Activated T-helper 17 cell treated with anti-CD3 and anti-CD28 coated beads, Interleukin-2, amount 50 U/mL, for 72 hours (primary cell): Measurements from ENCODE around the gene TBC1D5. TPM values are rescaled to one million over a fixed set of nuclear protein-coding genes. Genes with fewer than 3 reads are reported as not detected.

Experiments used
- ATAC-seq: fragments of 150-1000 bp; cut with Tn5 transposase; replicated peaks from 2 replicates; pipeline ENCODE4 v1.10.0; 2021; ENCODE audit warnings: mild to moderate bottlenecking, moderate library complexity
- H3K27ac Mint-ChIP-seq: one replicate; pipeline ENCODE4 v1.8.0; 2022; ENCODE audit warnings: mixed read lengths
- H3K27me3 Mint-ChIP-seq: one replicate; pipeline ENCODE4 v1.8.0; 2022; ENCODE audit warnings: mixed read lengths
- H3K36me3 Mint-ChIP-seq: one replicate; pipeline ENCODE4 v1.8.0; 2022; ENCODE audit warnings: low read depth, mild to moderate bottlenecking, mixed read lengths
- H3K4me1 Mint-ChIP-seq: one replicate; pipeline ENCODE4 v1.8.0; 2022; ENCODE audit warnings: mixed read lengths
- H3K4me3 Mint-ChIP-seq: one replicate; pipeline ENCODE4 v1.8.0; 2022; ENCODE audit warnings: mild to moderate bottlenecking, mixed read lengths
- H3K9me3 Mint-ChIP-seq: one replicate; pipeline ENCODE4 v1.8.0; 2022; ENCODE audit warnings: mixed read lengths
- total RNA-seq, 2 donors: library from RNA; stranded (reverse); gene quantifications; one replicate each; pipeline ENCODE4 v1.2.3, GENCODE V29; 2022

The TBC1D5 gene
- total RNA-seq, 2 donors from 2014 or later = 43.9 to 53.2 TPM

- Mint-ChIP-seq H3K36me3 (peaks cover 32% of the 10 kb centered on the region), H3K27me3 (no peaks in the 10 kb centered on the region), H3K4me3 (no peak overlapping the region), H3K9me3 (no peaks in the 10 kb centered on the region), H3K4me1 (peaks cover 12% of the 10 kb centered on the region), H3K27ac (no peak overlapping the region)
- ATAC-seq = no peak
Observed at GRCh38 chr3:17157713-17158112, 584.7 kb downstream of the TBC1D5 start.

GRCh38 chr3:17156864-17157263, 585.6 kb downstream of the TBC1D5 start:
- no peaks in the 10 kb centered on the region for H3K27me3 Mint-ChIP-seq
- H3K27ac Mint-ChIP-seq = no peak overlapping the region
- no peaks in the 10 kb centered on the region for H3K9me3 Mint-ChIP-seq
- ATAC-seq = no peak
- peaks cover 34% of the 10 kb centered on the region for H3K36me3 Mint-ChIP-seq
- no peak overlapping the region for H3K4me3 Mint-ChIP-seq
- peaks cover 19% of the 10 kb centered on the region for H3K4me1 Mint-ChIP-seq

- H3K36me3 Mint-ChIP-seq = peaks cover 34% of the 10 kb centered on the region
- ATAC-seq = no peak
Observed at GRCh38 chr3:17155951-17156350, 586.5 kb downstream of the TBC1D5 start.

GRCh38 chr3:17154941-17155340, 587.5 kb downstream of the TBC1D5 start:
- Mint-ChIP-seq H3K4me1 (peaks cover 32% of the 10 kb centered on the region), H3K27ac (no peak overlapping the region), H3K9me3 (peaks cover 5% of the 10 kb centered on the region), H3K4me3 (no peak overlapping the region), H3K36me3 (peaks cover 24% of the 10 kb centered on the region), H3K27me3 (no peaks in the 10 kb centered on the region)
- ATAC-seq = no peak

More at GRCh38 chr3:17155951-17156350, 586.5 kb downstream of the TBC1D5 start:
- H3K27ac Mint-ChIP-seq = no peak overlapping the region
- peaks cover 25% of the 10 kb centered on the region for H3K4me1 Mint-ChIP-seq
- no peak overlapping the region for H3K4me3 Mint-ChIP-seq
- no peaks in the 10 kb centered on the region for H3K27me3 Mint-ChIP-seq
- no peaks in the 10 kb centered on the region for H3K9me3 Mint-ChIP-seq

- ATAC-seq = no peak
- Mint-ChIP-seq H3K27me3 (no peaks in the 10 kb centered on the region), H3K4me1 (peaks cover 29% of the 10 kb centered on the region), H3K4me3 (no peak overlapping the region), H3K27ac (no peak overlapping the region), H3K9me3 (peaks cover 5% of the 10 kb centered on the region), H3K36me3 (peaks cover 22% of the 10 kb centered on the region)
Observed at GRCh38 chr3:17154221-17154620, 588.2 kb downstream of the TBC1D5 start.

- Mint-ChIP-seq H3K4me3 (no peak overlapping the region), H3K36me3 (peaks cover 22% of the 10 kb centered on the region), H3K27me3 (no peaks in the 10 kb centered on the region), H3K4me1 (peaks cover 30% of the 10 kb centered on the region), H3K27ac (no peak overlapping the region), H3K9me3 (peaks cover 5% of the 10 kb centered on the region)
- no peak for ATAC-seq
Observed at GRCh38 chr3:17153209-17153608, 589.2 kb downstream of the TBC1D5 start.

GRCh38 chr3:17151598-17152373, 590.6 kb downstream of the TBC1D5 start:
- Mint-ChIP-seq H3K9me3 (peaks cover 5% of the 10 kb centered on the region), H3K4me1 (peaks cover 30% of the 10 kb centered on the region), H3K36me3 (peaks cover 20% of the 10 kb centered on the region), H3K27me3 (no peaks in the 10 kb centered on the region), H3K27ac (peak overlapping the region; percentile 82), H3K4me3 (peak overlapping the region; percentile 73)
- ATAC-seq = peak; percentile 94

GRCh38 chr3:17149076-17149475, 593.4 kb downstream of the TBC1D5 start:
- no peaks in the 10 kb centered on the region for H3K27me3 Mint-ChIP-seq
- peaks cover 39% of the 10 kb centered on the region for H3K4me1 Mint-ChIP-seq
- peaks cover 13% of the 10 kb centered on the region for H3K36me3 Mint-ChIP-seq
- no peak overlapping the region for H3K27ac Mint-ChIP-seq
- no peak overlapping the region for H3K4me3 Mint-ChIP-seq
- peaks cover 5% of the 10 kb centered on the region for H3K9me3 Mint-ChIP-seq
- ATAC-seq = no peak

- H3K9me3 Mint-ChIP-seq = no peaks in the 10 kb centered on the region
- peak overlapping the region; percentile 48 for H3K4me3 Mint-ChIP-seq
- peaks cover 17% of the 10 kb centered on the region for H3K4me1 Mint-ChIP-seq
- H3K27ac Mint-ChIP-seq = peak overlapping the region; percentile 44
- ATAC-seq = peak; percentile 91
- peaks cover 4% of the 10 kb centered on the region for H3K27me3 Mint-ChIP-seq
- no peaks in the 10 kb centered on the region for H3K36me3 Mint-ChIP-seq
Observed at GRCh38 chr3:17144665-17144993, 597.8 kb downstream of the TBC1D5 start.

- H3K27me3 Mint-ChIP-seq = peaks cover 4% of the 10 kb centered on the region
- peak; percentile 17 for ATAC-seq
- peaks cover 17% of the 10 kb centered on the region for H3K4me1 Mint-ChIP-seq
- H3K9me3 Mint-ChIP-seq = no peaks in the 10 kb centered on the region
- H3K27ac Mint-ChIP-seq = peak overlapping the region; percentile 44
- H3K36me3 Mint-ChIP-seq = no peaks in the 10 kb centered on the region
- H3K4me3 Mint-ChIP-seq = peak overlapping the region; percentile 48
Observed at GRCh38 chr3:17143893-17144664, 598.4 kb downstream of the TBC1D5 start.

- Mint-ChIP-seq H3K4me3 (no peak overlapping the region), H3K4me1 (peaks cover 12% of the 10 kb centered on the region), H3K27me3 (peaks cover 4% of the 10 kb centered on the region), H3K36me3 (no peaks in the 10 kb centered on the region), H3K27ac (no peak overlapping the region), H3K9me3 (no peaks in the 10 kb centered on the region)
- no peak for ATAC-seq
Observed at GRCh38 chr3:17142516-17142915, 599.9 kb downstream of the TBC1D5 start.

- no peak for ATAC-seq
- no peaks in the 10 kb centered on the region for H3K9me3 Mint-ChIP-seq
- H3K4me1 Mint-ChIP-seq = peaks cover 12% of the 10 kb centered on the region
- no peaks in the 10 kb centered on the region for H3K36me3 Mint-ChIP-seq
- H3K27me3 Mint-ChIP-seq = peaks cover 4% of the 10 kb centered on the region
- H3K4me3 Mint-ChIP-seq = no peak overlapping the region
- H3K27ac Mint-ChIP-seq = no peak overlapping the region
Observed at GRCh38 chr3:17141699-17142098, 600.7 kb downstream of the TBC1D5 start.

GRCh38 chr3:17140670-17141505, 601.5 kb downstream of the TBC1D5 start:
- no peaks in the 10 kb centered on the region for H3K9me3 Mint-ChIP-seq
- H3K36me3 Mint-ChIP-seq = no peaks in the 10 kb centered on the region
- peaks cover 4% of the 10 kb centered on the region for H3K27me3 Mint-ChIP-seq
- ATAC-seq = no peak
- no peak overlapping the region for H3K27ac Mint-ChIP-seq
- peaks cover 12% of the 10 kb centered on the region for H3K4me1 Mint-ChIP-seq
- no peak overlapping the region for H3K4me3 Mint-ChIP-seq

- ATAC-seq = no peak
- H3K4me3 Mint-ChIP-seq = no peak overlapping the region
- H3K4me1 Mint-ChIP-seq = no peaks in the 10 kb centered on the region
- H3K27me3 Mint-ChIP-seq = peaks cover 4% of the 10 kb centered on the region
- no peaks in the 10 kb centered on the region for H3K36me3 Mint-ChIP-seq
- no peaks in the 10 kb centered on the region for H3K9me3 Mint-ChIP-seq
- H3K27ac Mint-ChIP-seq = no peak overlapping the region
Observed at GRCh38 chr3:17138246-17139039, 604.0 kb downstream of the TBC1D5 start.
